ENCODE measurements around the gene TSPAN15.

GRCh38 chr10:69425511-69426298 is 25.6 kb upstream of the TSPAN15 start:
- TF ChIP-seq CTCF (conservative IDR thresholded peaks at IDR 0.05 in 1 of 2, IDR thresholded peaks at IDR 0.05 in 1 of 2; ENCODE audit: low read depth in 1 of 2, low read length in 2 of 2) (no peak), EZH2 (IDR thresholded peaks at IDR 0.05; ENCODE audit: low read length, missing control alignments) (no peak)
